Endodermal cell (in vitro differentiated cells): ENCODE data around the gene CHGA. TPM values are rescaled to one million over a fixed set of nuclear protein-coding genes. Genes with fewer than 3 reads are reported as not detected.

ENCODE experiments used
- DNase-seq: peaks from one replicate; pipeline ENCODE4 v3.0.0-alpha.2; 2017
- H3K27ac ChIP-seq: 2 replicates; pipeline ENCODE4 v1.5.1; 2013; ENCODE audit warnings: mild to moderate bottlenecking, low read depth, low read length, moderate library complexity
- H3K27me3 ChIP-seq: 2 replicates; pipeline ENCODE4 v1.6.1; 2013; ENCODE audit warnings: mild to moderate bottlenecking, low read length, moderate library complexity; ENCODE audit not compliant: insufficient read depth, control insufficient read depth, poor library complexity, severe bottlenecking
- H3K36me3 ChIP-seq: 2 replicates; pipeline ENCODE4 v1.7.0; 2013; ENCODE audit warnings: mild to moderate bottlenecking, low read length, moderate library complexity; ENCODE audit not compliant: control insufficient read depth, insufficient read depth
- H3K4me1 ChIP-seq: one replicate; pipeline ENCODE4 v1.7.0; 2013; ENCODE audit warnings: low read length; ENCODE audit not compliant: control insufficient read depth, insufficient read depth
- H3K4me3 ChIP-seq: 2 replicates; pipeline ENCODE4 v1.5.1; 2013; ENCODE audit warnings: mild to moderate bottlenecking, low read length, moderate library complexity
- H3K9ac ChIP-seq: 2 replicates; pipeline ENCODE4 v1.6.1; 2013; ENCODE audit warnings: mild to moderate bottlenecking, low read length, moderate library complexity; ENCODE audit not compliant: poor library complexity, severe bottlenecking; ENCODE audit errors: extremely low read depth
- H3K9me3 ChIP-seq: 2 replicates; pipeline ENCODE4 v1.6.1; 2013; ENCODE audit warnings: mild to moderate bottlenecking, low read length, moderate library complexity; ENCODE audit not compliant: control insufficient read depth
- H3K27ac Mint-ChIP-seq: 2 replicates; pipeline ENCODE4 v1.8.0; 2020; ENCODE audit warnings: mixed read lengths
- H3K27me3 Mint-ChIP-seq: 2 replicates; pipeline ENCODE4 v1.8.0; 2021; ENCODE audit warnings: mild to moderate bottlenecking, mixed read lengths; ENCODE audit not compliant: insufficient read depth
- H3K36me3 Mint-ChIP-seq: 2 replicates; pipeline ENCODE4 v1.8.0; 2020; ENCODE audit warnings: low read depth, mixed read lengths
- H3K4me1 Mint-ChIP-seq: 2 replicates; pipeline ENCODE4 v1.8.0; 2020; ENCODE audit warnings: mixed read lengths
- H3K4me3 Mint-ChIP-seq: 2 replicates; pipeline ENCODE4 v1.8.0; 2020; ENCODE audit warnings: mild to moderate bottlenecking, moderate library complexity, mixed read lengths
- H3K9me3 Mint-ChIP-seq: 2 replicates; pipeline ENCODE4 v1.8.0; 2020; ENCODE audit warnings: mild to moderate bottlenecking, mixed read lengths
- CTCF ChIP-seq: fragments of 200-600 bp; sonication (generic); conservative IDR thresholded peaks from 2 replicates; pipeline ENCODE4 v1.5.0; 2021; ENCODE audit warnings: antibody characterized with exemption, mild to moderate bottlenecking
- WGBS, 2 experiments: methylation state at CpG; one replicate each; pipeline versions ENCODE4 v1.1.5 to v1.1.7; 2013; ENCODE audit warnings: missing lambda C conversion rate in 2 of 2, mixed read lengths in 1 of 2; ENCODE audit not compliant: insufficient coverage in 1 of 2, insufficient read length in 1 of 2; 5-methylcytosine and 5-hydroxymethylcytosine counted together
- total RNA-seq, 2 donors: library from RNA; stranded (reverse); fragmentation: NEBNext Ultra II Directional in 1 of 2; extraction: Animal tissue kit (Norgen Biotek cat#: 25700) in 1 of 2; gene quantifications; 2 replicates in 1 of 2; 3 replicates in 1 of 2; pipeline ENCODE4 v1.2.1, GENCODE V29; 2021

Gene CHGA
- total RNA-seq, 2 donors from 2014 or later = 4.6 TPM

GRCh38 chr14:92905667-92906066 is 17.3 kb upstream of the CHGA start:
- Histone ChIP-seq H3K4me3 (no peak overlapping the region), H3K27me3 (peaks cover 11% of the 10 kb centered on the region), H3K4me1 (peaks cover 4% of the 10 kb centered on the region), H3K9me3 (no peaks in the 10 kb centered on the region), H3K9ac (no peak overlapping the region), H3K27ac (no peak overlapping the region), H3K36me3 (no peaks in the 10 kb centered on the region)
- no peaks in the 10 kb centered on the region for H3K36me3 Mint-ChIP-seq
- no peak for DNase-seq
- no peak overlapping the region for H3K4me3 Mint-ChIP-seq
- H3K9me3 Mint-ChIP-seq = peaks cover 8% of the 10 kb centered on the region
- peaks cover 15% of the 10 kb centered on the region for H3K4me1 Mint-ChIP-seq
- WGBS, 2 experiments = 93 to 96% methylated on average over 7 to 8 of the region's 8 CpGs
- TF ChIP-seq CTCF = no peak
- H3K27me3 Mint-ChIP-seq = peaks cover 21% of the 10 kb centered on the region
- H3K27ac Mint-ChIP-seq = no peak overlapping the region

GRCh38 chr14:92906420-92906819 is 16.5 kb upstream of the CHGA start:
- Histone ChIP-seq H3K9me3 (no peaks in the 10 kb centered on the region), H3K9ac (no peak overlapping the region), H3K27ac (no peak overlapping the region), H3K4me1 (peaks cover 4% of the 10 kb centered on the region), H3K36me3 (no peaks in the 10 kb centered on the region), H3K27me3 (peaks cover 11% of the 10 kb centered on the region), H3K4me3 (no peak overlapping the region)
- Mint-ChIP-seq H3K4me1 (peaks cover 15% of the 10 kb centered on the region), H3K27ac (no peak overlapping the region), H3K27me3 (peaks cover 21% of the 10 kb centered on the region), H3K9me3 (peaks cover 8% of the 10 kb centered on the region), H3K4me3 (no peak overlapping the region), H3K36me3 (no peaks in the 10 kb centered on the region)
- 86 to 88% methylated on average over 2 to 5 of the region's 6 CpGs for WGBS, 2 experiments
- no peak for DNase-seq
- no peak for TF ChIP-seq CTCF

- Histone ChIP-seq H3K9me3 (no peaks in the 10 kb centered on the region), H3K36me3 (no peaks in the 10 kb centered on the region), H3K27ac (no peak overlapping the region), H3K27me3 (peaks cover 11% of the 10 kb centered on the region), H3K4me1 (peaks cover 4% of the 10 kb centered on the region), H3K4me3 (no peak overlapping the region), H3K9ac (no peak overlapping the region)
- Mint-ChIP-seq H3K9me3 (peaks cover 8% of the 10 kb centered on the region), H3K36me3 (no peaks in the 10 kb centered on the region), H3K27ac (no peak overlapping the region), H3K4me3 (no peak overlapping the region), H3K27me3 (peaks cover 21% of the 10 kb centered on the region), H3K4me1 (peaks cover 15% of the 10 kb centered on the region)
- DNase-seq = no peak
- TF ChIP-seq CTCF = no peak
- WGBS, 2 experiments = 70 to 94% methylated on average over 3 to 6 of the region's 6 CpGs
Observed at GRCh38 chr14:92906823-92907222, 16.1 kb upstream of the CHGA start.
